NCI-H446 (cell line): ENCODE results near the gene SOX8.
"Not testable (repeated sequence)": the region's sequence is repeated elsewhere in the genome, so short reads cannot be mapped to it uniquely, and the experiment has no call there.

Experiments
- DNase-seq, 2 experiments: peaks; one replicate each; lab custom pipeline; 2025; lab: John Stamatoyannopoulos, UW

The SOX8 gene

GRCh38 chr16:981695-982144 is at the start of gene SOX8:
SOX8 (plus strand) TSS chr16:981770; CDS start chr16:981923, 153 bp downstream.
- DNase-seq = no peak

GRCh38 chr16:932831-933330 is 48.7 kb upstream of the SOX8 start:
- DNase-seq = no peak

- DNase-seq = no peak
These were observed 48.0 kb upstream of the SOX8 start for GRCh38 chr16:933581-933980.

DNA sequence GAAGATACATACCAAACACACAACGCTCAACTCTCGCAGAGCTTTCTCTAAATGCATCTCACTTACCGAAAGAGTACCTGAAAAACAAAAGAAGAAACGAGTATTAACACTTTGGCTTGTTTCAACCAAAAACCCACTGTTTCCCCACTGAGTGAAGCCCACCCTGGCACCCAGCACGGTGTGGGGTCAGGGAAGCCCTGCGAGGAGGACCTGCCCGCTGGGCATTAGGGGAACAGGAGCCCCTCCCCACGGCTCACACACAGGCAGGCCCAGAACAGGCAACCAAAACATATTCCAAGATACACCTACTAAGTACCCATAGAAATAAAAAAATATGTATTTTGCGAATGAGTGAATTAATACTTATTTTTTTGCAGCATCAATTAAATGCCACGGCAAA is 47.4 kb upstream of the SOX8 start:
- no peak for DNase-seq

DNA sequence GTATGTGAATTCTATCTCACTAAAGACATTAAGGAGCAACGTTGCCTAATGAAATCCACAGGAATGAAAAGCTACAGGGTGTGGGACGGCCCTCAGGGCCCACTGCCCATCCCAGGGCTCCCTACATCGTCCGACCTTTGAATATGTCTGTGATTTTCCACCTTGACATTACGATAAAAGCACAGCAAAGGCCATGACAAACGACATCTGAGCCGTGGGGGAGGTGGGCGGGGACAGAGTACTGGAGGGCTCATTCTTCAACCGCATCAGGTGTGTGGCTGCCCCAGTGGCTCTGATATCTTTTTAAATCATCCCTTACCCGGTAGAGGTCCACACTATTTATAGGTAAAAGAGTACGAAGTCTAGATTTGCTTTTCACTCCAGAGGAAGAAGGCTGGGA is 45.9 kb upstream of the SOX8 start:
- no peak for DNase-seq

DNA sequence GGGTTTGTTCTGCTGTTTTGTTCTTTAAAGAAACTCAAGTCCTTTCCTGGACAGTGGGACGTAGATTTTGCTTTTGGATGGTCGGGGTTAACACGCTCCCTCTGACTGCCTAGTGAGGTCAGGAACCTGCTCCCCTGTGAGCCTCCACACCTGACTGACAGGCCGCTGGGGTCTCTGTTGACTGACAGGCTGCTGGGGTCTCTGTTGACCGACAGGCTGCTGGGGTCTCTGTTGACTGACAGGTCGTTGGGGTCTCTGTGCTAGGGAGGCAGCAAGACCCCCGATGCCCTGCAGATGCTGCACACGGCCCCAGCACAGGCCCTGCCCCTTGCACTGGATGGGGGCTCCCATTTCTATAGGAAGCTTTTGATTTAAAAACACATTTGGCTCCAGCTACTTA is 44.3 kb upstream of the SOX8 start:
- no peak for DNase-seq

GRCh38 chr16:937723-938122 is 43.8 kb upstream of the SOX8 start:
- DNase-seq = no peak

GRCh38 chr16:938136-938535 is 43.4 kb upstream of the SOX8 start:
- DNase-seq = no peak

GRCh38 chr16:938752-939151 is 42.8 kb upstream of the SOX8 start:
- no peak for DNase-seq

- no peak for DNase-seq
These were observed 42.3 kb upstream of the SOX8 start for GRCh38 chr16:939311-939710.

GRCh38 chr16:939941-940340 is 41.6 kb upstream of the SOX8 start:
- no peak for DNase-seq

DNA sequence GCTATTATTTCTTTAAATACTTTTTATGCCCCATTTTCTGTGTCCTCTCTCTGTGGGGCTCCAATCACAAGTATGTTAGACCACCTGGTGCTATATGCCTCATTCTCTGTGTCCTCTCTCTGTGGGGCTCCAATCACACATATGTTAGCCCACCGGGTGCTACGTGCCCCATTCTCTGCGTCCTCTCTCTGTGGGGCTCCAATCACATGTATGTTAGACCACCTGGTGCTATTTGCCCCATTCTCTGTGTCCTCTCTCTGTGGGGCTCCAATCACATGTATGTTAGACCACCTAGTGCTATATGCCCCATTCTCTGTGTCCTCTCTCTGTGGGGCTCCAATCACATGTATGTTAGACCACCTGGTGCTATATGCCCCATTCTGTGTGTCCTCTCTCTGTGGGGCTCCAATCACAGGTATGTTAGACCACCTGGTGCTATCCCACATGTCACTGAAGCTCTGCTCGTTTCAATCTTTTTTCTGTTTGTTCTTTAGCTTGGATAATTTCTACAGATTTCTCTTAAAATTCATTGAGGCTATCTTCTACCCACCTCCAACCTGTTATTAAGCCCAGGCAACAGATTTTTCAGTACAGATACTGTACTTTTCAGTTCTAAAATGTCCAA is 39.0 kb upstream of the SOX8 start:
- DNase-seq = no peak

GRCh38 chr16:943971-944370 is 37.6 kb upstream of the SOX8 start:
- no peak for DNase-seq

- no peak for DNase-seq
These were observed 36.1 kb upstream of the SOX8 start for GRCh38 chr16:945271-946047.

- DNase-seq = no peak
These were observed 35.5 kb upstream of the SOX8 start for GRCh38 chr16:946048-946395.

- DNase-seq = no peak
These were observed 34.2 kb upstream of the SOX8 start for GRCh38 chr16:947255-947921.

DNA sequence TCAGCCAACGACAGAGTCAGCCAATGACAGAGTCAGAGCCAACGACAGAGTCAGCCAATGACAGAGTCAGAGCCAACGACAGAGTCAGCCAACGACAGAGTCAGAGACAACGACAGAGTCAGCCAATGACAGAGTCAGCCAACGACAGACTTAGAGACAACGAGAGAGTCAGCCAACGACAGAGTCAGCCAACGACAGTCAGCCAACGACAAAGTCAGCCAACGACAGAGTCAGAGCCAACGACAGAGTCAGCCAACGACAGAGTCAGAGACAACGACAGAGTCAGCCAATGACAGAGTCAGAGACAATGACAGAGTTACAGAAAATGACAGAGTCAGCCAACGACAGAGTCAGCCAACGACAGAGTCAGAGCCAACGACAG is 33.7 kb upstream of the SOX8 start:
- not testable (repeated sequence) for DNase-seq

- not testable (repeated sequence) for DNase-seq
These were observed 32.8 kb upstream of the SOX8 start for GRCh38 chr16:948767-949166.

DNA sequence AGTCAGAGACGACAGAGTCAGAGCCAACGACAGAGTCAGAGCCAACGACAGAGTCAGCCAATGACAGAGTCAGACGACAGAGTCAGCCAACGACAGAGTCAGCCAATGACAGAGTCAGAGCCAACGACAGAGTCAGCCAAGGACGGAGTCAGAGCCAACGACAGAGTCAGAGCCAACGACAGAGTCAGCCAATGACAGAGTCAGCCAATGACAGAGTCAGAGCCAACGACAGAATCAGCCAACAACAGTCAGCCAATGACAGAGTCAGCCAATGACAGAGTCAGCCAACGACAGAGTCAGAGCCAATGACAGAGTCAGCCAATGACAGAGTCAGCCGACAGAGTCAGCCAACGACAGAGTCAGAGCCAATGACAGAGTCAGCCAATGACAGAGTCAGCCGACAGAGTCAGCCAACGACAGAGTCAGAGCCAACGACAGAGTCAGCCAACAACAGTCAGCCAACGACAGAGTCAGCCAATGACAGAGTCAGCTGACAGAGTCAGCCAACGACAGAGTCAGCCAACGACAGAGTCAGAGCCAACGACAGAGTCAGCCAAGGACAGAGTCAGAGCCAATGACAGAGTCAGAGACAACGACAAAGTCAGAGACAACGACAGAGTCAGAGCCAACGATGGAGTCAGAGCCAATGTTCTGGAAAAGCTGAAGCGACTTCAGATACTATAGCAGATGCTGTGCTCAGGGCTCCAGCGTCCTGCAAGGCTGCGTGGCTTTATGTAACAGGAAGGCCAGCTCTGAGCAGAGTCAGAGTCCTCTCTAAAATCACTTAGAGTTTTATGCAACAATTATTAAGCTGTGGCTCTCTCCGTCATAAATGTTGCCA is 30.6 kb upstream of the SOX8 start:
- DNase-seq = not testable (repeated sequence)

- no peak for DNase-seq
These were observed 29.8 kb upstream of the SOX8 start for GRCh38 chr16:951660-952301.

DNA sequence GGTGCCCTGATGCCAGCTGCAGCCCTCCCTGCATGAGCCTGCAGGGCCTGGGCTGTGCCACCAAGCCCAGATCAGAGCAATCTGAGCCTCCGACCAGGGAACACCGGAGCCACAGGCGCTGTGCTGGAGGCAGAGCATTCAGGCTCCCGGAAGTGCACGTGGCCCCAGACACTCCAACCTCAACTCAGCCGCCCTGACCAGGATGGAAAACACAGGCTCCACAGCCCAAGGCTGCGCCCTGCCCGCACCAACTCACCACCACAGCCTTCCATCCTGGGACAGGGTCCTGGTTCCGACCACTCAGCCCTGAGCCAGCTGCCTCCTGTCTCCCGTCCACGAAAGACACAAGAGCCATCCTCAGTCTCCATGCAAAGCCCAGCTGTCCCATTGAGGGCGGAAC is 29.2 kb upstream of the SOX8 start:
- no peak for DNase-seq

- not testable (repeated sequence) for DNase-seq
These were observed 27.8 kb upstream of the SOX8 start for GRCh38 chr16:953818-954217.
